GM23338 (cell line): Measurements from ENCODE around the gene PRR36. TPM values are rescaled to one million over a fixed set of nuclear protein-coding genes. Genes with fewer than 3 reads are reported as not detected.

Experiments
- ATAC-seq: fragments of 200-7000 bp; cut with Tn5 transposase; 3 replicates; pipeline ENCODE4 v1.9.1; 2020
- DNase-seq: peaks from one replicate; pipeline ENCODE4 v3.0.0-alpha.2; 2015; ENCODE audit warnings: low spot score
- H2AFZ ChIP-seq: fragments of 200-600 bp; sonication (generic); 2 replicates; pipeline ENCODE4 v1.8.0; 2016; ENCODE audit warnings: antibody characterized with exemption, mild to moderate bottlenecking, moderate library complexity
- H3F3A ChIP-seq: fragments of 200-600 bp; sonication (generic); replicated peaks from 2 replicates; pipeline ENCODE4 v1.8.0; 2017; ENCODE audit warnings: antibody characterized with exemption, mixed run types, low read depth
- H3K27ac ChIP-seq: fragments of 200-600 bp; sonication (generic); 2 replicates; pipeline ENCODE4 v1.6.1; 2016; ENCODE audit warnings: low read depth
- H3K27me3 ChIP-seq: fragments of 200-600 bp; sonication (generic); 2 replicates; pipeline ENCODE4 v1.8.0; 2016; ENCODE audit warnings: mild to moderate bottlenecking, mixed run types, moderate library complexity; ENCODE audit not compliant: insufficient read depth
- H3K36me3 ChIP-seq: fragments of 200-600 bp; sonication (generic); 2 replicates; pipeline ENCODE4 v1.8.0; 2016; ENCODE audit warnings: mild to moderate bottlenecking; ENCODE audit not compliant: insufficient read depth
- H3K4me1 ChIP-seq: fragments of 200-600 bp; sonication (generic); 2 replicates; pipeline ENCODE4 v1.8.0; 2016; ENCODE audit warnings: mild to moderate bottlenecking, moderate library complexity; ENCODE audit not compliant: insufficient read depth
- H3K4me2 ChIP-seq: fragments of 200-600 bp; sonication (generic); 2 replicates; pipeline ENCODE4 v1.7.1; 2017; ENCODE audit warnings: mixed run types
- H3K4me3 ChIP-seq: fragments of 200-600 bp; sonication (generic); 2 replicates; pipeline ENCODE4 v1.6.1; 2016; ENCODE audit warnings: mixed run types
- H3K79me2 ChIP-seq: fragments of 200-600 bp; sonication (generic); replicated peaks from 2 replicates; pipeline ENCODE4 v1.8.0; 2017; ENCODE audit warnings: mild to moderate bottlenecking; ENCODE audit not compliant: insufficient read depth
- H3K9me2 ChIP-seq: fragments of 200-600 bp; sonication (generic); 2 replicates; pipeline ENCODE4 v1.8.0; 2017; ENCODE audit not compliant: insufficient read depth
- H4K20me1 ChIP-seq: fragments of 200-600 bp; sonication (generic); replicated peaks from 2 replicates; pipeline ENCODE4 v1.8.0; 2017; ENCODE audit warnings: mild to moderate bottlenecking; ENCODE audit not compliant: insufficient read depth
- H3K27ac Mint-ChIP-seq: 2 replicates; pipeline ENCODE4 v1.8.0; 2020; ENCODE audit warnings: inconsistent platforms, mild to moderate bottlenecking, moderate library complexity, mixed read lengths
- H3K27me3 Mint-ChIP-seq: 3 replicates; pipeline ENCODE4 v1.8.0; 2022; ENCODE audit warnings: low read depth, mild to moderate bottlenecking, moderate library complexity, mixed read lengths, inconsistent platforms; ENCODE audit not compliant: insufficient read depth, poor library complexity
- H3K36me3 Mint-ChIP-seq: 3 replicates; pipeline ENCODE4 v1.8.0; 2021; ENCODE audit warnings: low read depth, mild to moderate bottlenecking, inconsistent platforms, moderate library complexity, mixed read lengths
- H3K4me1 Mint-ChIP-seq: 3 replicates; pipeline ENCODE4 v1.8.0; 2020; ENCODE audit warnings: mild to moderate bottlenecking, inconsistent platforms, mixed read lengths
- H3K4me3 Mint-ChIP-seq: 3 replicates; pipeline ENCODE4 v1.8.0; 2021; ENCODE audit warnings: moderate library complexity, mild to moderate bottlenecking, inconsistent platforms, mixed read lengths
- H3K9me3 Mint-ChIP-seq: 3 replicates; pipeline ENCODE4 v1.8.0; 2020; ENCODE audit warnings: moderate library complexity, mild to moderate bottlenecking, inconsistent platforms, mixed read lengths
- CREB1 ChIP-seq: fragments of 250-450 bp; sonication (Bioruptor Pico); IDR thresholded peaks from 2 replicates; pipeline ENCODE4 v1.5.0; 2020; ENCODE audit warnings: low read depth, mild to moderate bottlenecking, moderate library complexity
- CTCF ChIP-seq, 2 experiments: fragments of 200-600 bp in 1 of 2; sonication (generic) in 1 of 2; conservative IDR thresholded peaks; 2 replicates each; pipeline versions ENCODE4 v1.5.1 to v1.6.1; 2016 to 2017; ENCODE audit warnings: antibody characterized with exemption in 2 of 2, low read depth in 2 of 2, mild to moderate bottlenecking in 2 of 2, moderate library complexity in 1 of 2
- ETS1 ChIP-seq: IDR thresholded peaks from 2 replicates; pipeline ENCODE4 v1.6.1; 2016; ENCODE audit warnings: antibody characterized with exemption
- EZH2 ChIP-seq: fragments of 200-600 bp; sonication (generic); IDR thresholded peaks from one replicate; pipeline ENCODE4 v1.8.0; 2017; ENCODE audit warnings: antibody characterized with exemption, mild to moderate bottlenecking, low read depth; ENCODE audit not compliant: unreplicated experiment
- EZH2phosphoT487 ChIP-seq: fragments of 200-600 bp; sonication (generic); IDR thresholded peaks from one replicate; pipeline ENCODE4 v1.8.1; 2018; ENCODE audit warnings: antibody characterized with exemption; ENCODE audit not compliant: unreplicated experiment
- JUNB ChIP-seq: IDR thresholded peaks from one replicate; pipeline ENCODE4 v1.6.1; 2016; ENCODE audit warnings: antibody characterized with exemption; ENCODE audit not compliant: unreplicated experiment
- NANOG ChIP-seq: IDR thresholded peaks from 2 replicates; pipeline ENCODE4 v1.6.1; 2016; ENCODE audit warnings: antibody characterized with exemption, borderline replicate concordance
- POLR2AphosphoS5 ChIP-seq: IDR thresholded peaks from 2 replicates; pipeline ENCODE4 v1.6.1; 2016; ENCODE audit warnings: antibody characterized with exemption, low read depth
- REST ChIP-seq: IDR thresholded peaks from one replicate; pipeline ENCODE4 v1.6.1; 2018; ENCODE audit warnings: antibody characterized with exemption; ENCODE audit not compliant: unreplicated experiment
- STAT1 ChIP-seq: IDR thresholded peaks from one replicate; pipeline ENCODE4 v1.6.1; 2016; ENCODE audit warnings: antibody characterized with exemption; ENCODE audit not compliant: unreplicated experiment
- ZNF114 ChIP-seq: fragments of 250-450 bp; sonication (Bioruptor Pico); IDR thresholded peaks from 2 replicates; pipeline ENCODE4 v1.5.0; 2020; ENCODE audit warnings: mild to moderate bottlenecking, moderate library complexity
- ZNF331 ChIP-seq: fragments of 250-450 bp; sonication (Bioruptor Pico); IDR thresholded peaks from 2 replicates; pipeline ENCODE4 v1.5.0; 2020; ENCODE audit warnings: low read depth, mild to moderate bottlenecking, moderate library complexity
- ZNF462 ChIP-seq: fragments of 250-450 bp; sonication (Bioruptor Pico); IDR thresholded peaks from 2 replicates; pipeline ENCODE4 v1.5.0; 2020; ENCODE audit warnings: mild to moderate bottlenecking, moderate library complexity
- polyA plus RNA-seq: library from polyadenylated mRNA; unstranded; fragments of >200 nt; fragmentation: Nextera tagmentation; extraction: Ambion mirVana; gene quantifications from 2 replicates; pipeline ENCODE4 v1.2.1, GENCODE V29; 2016
- total RNA-seq: library from RNA; depleted of rRNA; stranded (reverse); fragments of >200 nt; shearing (Covaris generic); gene quantifications from 2 replicates; pipeline ENCODE4 v1.2.3, GENCODE V29; 2014

The PRR36 gene
- total and polyA plus RNA-seq, 2 experiments from 2014 or later = 17.6 to 17.9 TPM

- Mint-ChIP-seq H3K4me3 (no peak overlapping the region), H3K36me3 (peaks cover 17% of the 10 kb centered on the region), H3K27me3 (peaks cover 36% of the 10 kb centered on the region), H3K27ac (no peak overlapping the region), H3K9me3 (peaks cover 2% of the 10 kb centered on the region; the same call in 1 of the 3 replicates), H3K4me1 (peaks cover 6% of the 10 kb centered on the region; the same call in 2 of the 3 replicates)
- no peak overlapping the region for H3K4me3 ChIP-seq
- no peaks in the 10 kb centered on the region for H3K36me3 ChIP-seq
- no peaks in the 10 kb centered on the region for H3K79me2 ChIP-seq
- no peak for DNase-seq
- H3K27ac ChIP-seq = no peak overlapping the region
- peaks cover 5% of the 10 kb centered on the region for H4K20me1 ChIP-seq
- H3K4me1 ChIP-seq = no peaks in the 10 kb centered on the region
- H2AFZ ChIP-seq = no peak overlapping the region
- H3K27me3 ChIP-seq = peaks cover 43% of the 10 kb centered on the region
- no peak overlapping the region for H3K4me2 ChIP-seq
- TF ChIP-seq ZNF331 (no peak), CTCF (conservative IDR thresholded peaks at IDR 0.05; ENCODE audit: low read depth in 2 of 2) (no peak), CREB1 (CRISPR knock-in tag) (no peak), ZNF462 (CRISPR knock-in tag) (no peak), EZH2 (no peak), POLR2AphosphoS5 (no peak), NANOG (no peak), EZH2phosphoT487 (no peak), REST (no peak), JUNB (no peak), STAT1 (no peak), ETS1 (no peak), ZNF114 (CRISPR knock-in tag) (no peak)
- H3K9me2 ChIP-seq = no peaks in the 10 kb centered on the region
- ATAC-seq = no peak
- 0 out of 2 replicates have a peak, but pooled peaks cover 5% of the 10 kb centered on the region for H3F3A ChIP-seq
Measured at GRCh38 chr19:7912697-7913564, 38.7 kb upstream of the PRR36 start.
